ENCODE results near the gene RABGGTA. TPM values are rescaled to one million over a fixed set of nuclear protein-coding genes. Genes with fewer than 3 reads are reported as not detected.

The RABGGTA gene, protein sequence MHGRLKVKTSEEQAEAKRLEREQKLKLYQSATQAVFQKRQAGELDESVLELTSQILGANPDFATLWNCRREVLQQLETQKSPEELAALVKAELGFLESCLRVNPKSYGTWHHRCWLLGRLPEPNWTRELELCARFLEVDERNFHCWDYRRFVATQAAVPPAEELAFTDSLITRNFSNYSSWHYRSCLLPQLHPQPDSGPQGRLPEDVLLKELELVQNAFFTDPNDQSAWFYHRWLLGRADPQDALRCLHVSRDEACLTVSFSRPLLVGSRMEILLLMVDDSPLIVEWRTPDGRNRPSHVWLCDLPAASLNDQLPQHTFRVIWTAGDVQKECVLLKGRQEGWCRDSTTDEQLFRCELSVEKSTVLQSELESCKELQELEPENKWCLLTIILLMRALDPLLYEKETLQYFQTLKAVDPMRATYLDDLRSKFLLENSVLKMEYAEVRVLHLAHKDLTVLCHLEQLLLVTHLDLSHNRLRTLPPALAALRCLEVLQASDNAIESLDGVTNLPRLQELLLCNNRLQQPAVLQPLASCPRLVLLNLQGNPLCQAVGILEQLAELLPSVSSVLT
- total RNA-seq (78.6 TPM), polyA plus RNA-seq (10 to 100 TPM; 25.1 to 40.4 (median 30.3) TPM)

DNA sequence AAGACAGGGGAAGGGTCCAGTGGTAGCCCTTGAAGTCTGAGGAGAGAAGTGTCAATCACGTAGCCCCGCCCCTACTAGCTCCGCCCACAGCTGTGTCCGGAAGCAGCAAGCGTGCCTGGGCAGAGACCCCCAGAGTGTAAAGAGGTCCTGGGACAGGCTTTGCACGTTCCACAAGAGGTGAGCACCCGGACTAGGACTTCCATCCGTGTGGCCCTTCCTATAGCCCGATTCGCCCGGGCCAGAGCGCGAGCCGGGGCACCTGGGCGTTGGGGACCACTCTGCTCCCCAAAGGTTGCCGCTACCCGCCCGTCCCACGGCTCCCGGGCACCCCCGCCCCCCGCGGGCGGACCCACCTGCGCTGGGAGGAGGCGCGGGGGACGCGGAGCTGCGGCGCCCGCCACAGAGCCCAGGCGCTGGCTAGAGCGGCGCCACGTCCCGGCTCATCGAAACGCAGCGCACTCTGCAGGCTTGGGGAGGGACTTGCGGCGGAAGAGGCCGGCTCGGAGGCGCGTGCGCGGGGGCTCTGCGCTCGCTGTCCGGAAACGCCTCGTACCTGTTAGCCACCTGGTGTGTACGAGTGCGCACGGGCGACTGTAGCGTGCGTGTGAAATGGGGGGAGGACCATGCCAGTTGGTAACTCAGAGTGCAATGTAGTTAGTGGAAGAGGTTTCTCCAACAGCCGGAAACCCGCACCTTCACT is at the start of gene RABGGTA:
Gene RABGGTA, minus strand, starts transcription at position 464 of the 700 bp plus-strand sequence. CDS start 482 bp downstream, outside the sequence.
- Mint-ChIP-seq H3K36me3 (peaks cover 12% of the 10 kb centered on the region), H3K27ac (peak within 1 kb of the TSS; percentile 97 to 100 (median 99)), H3K27me3 (no peaks in the 10 kb centered on the region), H3K9me3 (no peaks in the 10 kb centered on the region), H3K4me3 (peak within 1 kb of the TSS; percentile 86 to 95 (median 92)), H3K4me1 (peaks cover 23 to 53% (median 33%) of the 10 kb centered on the region in 4 donors)
- ATAC-seq (ENCODE audit: low read depth in 2 of 2) (peak; percentile 92 to 94), DNase-seq (peak; percentile 88 to 98 (median 96))
- Histone ChIP-seq H3K36me3 (ENCODE audit: control insufficient read depth, insufficient read depth, low read length) (peaks cover 19% of the 10 kb centered on the region), H3K27ac (ENCODE audit: insufficient read depth, low read length, poor library complexity, severe bottlenecking) (peak within 1 kb of the TSS; percentile 98), H3K4me3 (ENCODE audit: low read depth, low read length) (peak within 1 kb of the TSS; percentile 79), H3K27me3 (ENCODE audit: control insufficient read depth, insufficient read depth, low read length) (no peaks in the 10 kb centered on the region), H3K4me1 (ENCODE audit: control insufficient read depth, insufficient read depth, low read length, poor library complexity, severe bottlenecking) (peaks cover 32% of the 10 kb centered on the region), H3K9me3 (ENCODE audit: control insufficient read depth in 2 of 2, low read length in 2 of 2) (no peaks in the 10 kb centered on the region)

DNA sequence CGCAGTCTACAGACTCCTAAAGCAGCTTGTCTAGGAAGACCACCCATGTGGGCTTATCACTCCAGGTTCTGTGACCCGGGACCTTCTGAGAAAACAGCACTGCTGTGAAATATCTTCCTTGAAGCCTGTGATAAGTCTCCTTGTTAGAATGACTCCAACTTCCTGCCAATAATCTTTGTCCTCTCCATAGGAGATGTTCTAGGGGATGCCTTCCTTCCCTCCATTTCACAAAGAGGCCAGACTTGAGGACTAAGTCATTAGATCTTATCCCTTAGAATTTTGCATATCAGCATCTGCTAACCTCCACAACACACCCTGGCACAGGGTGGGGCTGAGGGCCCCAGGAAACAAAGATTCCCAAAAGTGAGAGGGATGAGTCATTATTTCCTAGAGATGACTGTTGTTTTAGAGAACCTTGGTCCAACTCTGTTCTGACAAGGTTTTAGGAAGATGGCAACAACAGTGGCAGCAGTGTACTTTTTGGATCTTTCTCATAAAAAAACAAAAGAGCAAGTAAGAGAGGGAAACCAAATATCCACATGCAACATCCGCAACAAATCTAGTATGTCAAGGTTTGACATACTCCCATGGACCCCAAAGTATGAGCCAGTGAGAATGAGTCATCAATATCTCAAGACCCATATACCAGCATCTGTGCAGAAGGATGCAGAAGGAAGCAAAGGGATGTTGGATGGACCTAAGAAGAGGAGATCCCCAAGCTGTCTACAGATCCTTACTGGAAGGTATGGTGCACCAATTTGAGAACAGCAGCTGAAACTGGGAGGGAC is 45.9 kb upstream of the RABGGTA start:
- H3K4me3 ChIP-seq (ENCODE audit: low read depth, low read length) = no peak overlapping the region
- ATAC-seq (ENCODE audit: low read depth in 2 of 2) = no peak
- H3K27me3 ChIP-seq (ENCODE audit: control insufficient read depth, insufficient read depth, low read length) = no peaks in the 10 kb centered on the region
- peak overlapping the region in 2 of 3 donors; percentile 54 to 76 for H3K27ac Mint-ChIP-seq
- peaks cover 7% of the 10 kb centered on the region for H3K27me3 Mint-ChIP-seq
- H3K27ac ChIP-seq (ENCODE audit: insufficient read depth, low read length, poor library complexity, severe bottlenecking) = no peak overlapping the region
- peaks cover 25% of the 10 kb centered on the region for H3K4me1 ChIP-seq (ENCODE audit: control insufficient read depth, insufficient read depth, low read length, poor library complexity, severe bottlenecking)
- no peaks in the 10 kb centered on the region for H3K9me3 Mint-ChIP-seq
- no peak for DNase-seq
- peaks cover 11 to 34% (median 31%) of the 10 kb centered on the region in 4 donors for H3K4me1 Mint-ChIP-seq
- no peaks in the 10 kb centered on the region for H3K36me3 ChIP-seq (ENCODE audit: control insufficient read depth, insufficient read depth, low read length)
- no peaks in the 10 kb centered on the region for H3K36me3 Mint-ChIP-seq
- H3K9me3 ChIP-seq (ENCODE audit: control insufficient read depth in 2 of 2, low read length in 2 of 2) = no peaks in the 10 kb centered on the region
- H3K4me3 Mint-ChIP-seq = peak overlapping the region in 2 of 4 donors; percentile 29 to 41

DNA sequence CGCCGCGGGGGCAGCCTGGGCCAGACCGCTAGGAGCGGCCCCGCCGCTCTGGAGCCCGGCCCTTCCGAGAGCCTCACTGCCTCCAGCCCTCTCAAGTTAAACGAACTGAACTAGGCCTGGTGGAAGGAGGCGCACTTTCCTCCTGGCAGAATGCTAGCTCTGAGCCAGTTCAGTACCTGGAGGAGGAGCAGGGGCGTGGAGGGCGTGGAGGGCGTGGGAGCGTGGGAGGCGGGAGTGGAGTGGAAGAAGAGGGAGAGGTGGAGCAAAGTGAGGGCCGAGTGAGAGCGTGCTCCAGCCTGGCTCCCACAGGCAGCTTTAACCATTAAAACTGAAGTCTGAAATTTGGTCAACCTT is 45.2 kb upstream of the RABGGTA start:
- H3K4me1 ChIP-seq (ENCODE audit: control insufficient read depth, insufficient read depth, low read length, poor library complexity, severe bottlenecking) = peaks cover 33% of the 10 kb centered on the region
- Mint-ChIP-seq H3K9me3 (no peaks in the 10 kb centered on the region), H3K36me3 (no peaks in the 10 kb centered on the region), H3K4me1 (peaks cover 16 to 41% (median 38%) of the 10 kb centered on the region in 4 donors), H3K27me3 (peaks cover 7% of the 10 kb centered on the region), H3K27ac (no peak overlapping the region), H3K4me3 (peak overlapping the region in 1 of 4 donors; percentile 41)
- DNase-seq = no peak
- no peaks in the 10 kb centered on the region for H3K36me3 ChIP-seq (ENCODE audit: control insufficient read depth, insufficient read depth, low read length)
- H3K4me3 ChIP-seq (ENCODE audit: low read depth, low read length) = no peak overlapping the region
- H3K9me3 ChIP-seq (ENCODE audit: control insufficient read depth in 2 of 2, low read length in 2 of 2) = no peaks in the 10 kb centered on the region
- H3K27ac ChIP-seq (ENCODE audit: insufficient read depth, low read length, poor library complexity, severe bottlenecking) = no peak overlapping the region
- no peaks in the 10 kb centered on the region for H3K27me3 ChIP-seq (ENCODE audit: control insufficient read depth, insufficient read depth, low read length)
- no peak for ATAC-seq (ENCODE audit: low read depth in 2 of 2)

DNA sequence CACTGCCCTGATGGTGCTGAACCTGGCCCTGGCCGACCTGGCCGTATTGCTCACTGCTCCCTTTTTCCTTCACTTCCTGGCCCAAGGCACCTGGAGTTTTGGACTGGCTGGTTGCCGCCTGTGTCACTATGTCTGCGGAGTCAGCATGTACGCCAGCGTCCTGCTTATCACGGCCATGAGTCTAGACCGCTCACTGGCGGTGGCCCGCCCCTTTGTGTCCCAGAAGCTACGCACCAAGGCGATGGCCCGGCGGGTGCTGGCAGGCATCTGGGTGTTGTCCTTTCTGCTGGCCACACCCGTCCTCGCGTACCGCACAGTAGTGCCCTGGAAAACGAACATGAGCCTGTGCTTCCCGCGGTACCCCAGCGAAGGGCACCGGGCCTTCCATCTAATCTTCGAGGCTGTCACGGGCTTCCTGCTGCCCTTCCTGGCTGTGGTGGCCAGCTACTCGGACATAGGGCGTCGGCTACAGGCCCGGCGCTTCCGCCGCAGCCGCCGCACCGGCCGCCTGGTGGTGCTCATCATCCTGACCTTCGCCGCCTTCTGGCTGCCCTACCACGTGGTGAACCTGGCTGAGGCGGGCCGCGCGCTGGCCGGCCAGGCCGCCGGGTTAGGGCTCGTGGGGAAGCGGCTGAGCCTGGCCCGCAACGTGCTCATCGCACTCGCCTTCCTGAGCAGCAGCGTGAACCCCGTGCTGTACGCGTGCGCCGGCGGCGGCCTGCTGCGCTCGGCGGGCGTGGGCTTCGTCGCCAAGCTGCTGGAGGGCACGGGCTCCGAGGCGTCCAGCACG is 44.6 kb upstream of the RABGGTA start:
- Mint-ChIP-seq H3K27ac (peak overlapping the region; percentile 59 to 91 (median 90)), H3K4me3 (peak overlapping the region in 2 of 4 donors; percentile 82 to 86), H3K9me3 (no peaks in the 10 kb centered on the region), H3K4me1 (peaks cover 16 to 44% (median 39%) of the 10 kb centered on the region in 4 donors), H3K27me3 (peaks cover 7% of the 10 kb centered on the region), H3K36me3 (no peaks in the 10 kb centered on the region)
- Histone ChIP-seq H3K4me1 (ENCODE audit: control insufficient read depth, insufficient read depth, low read length, poor library complexity, severe bottlenecking) (peaks cover 38% of the 10 kb centered on the region), H3K4me3 (ENCODE audit: low read depth, low read length) (no peak overlapping the region), H3K27ac (ENCODE audit: insufficient read depth, low read length, poor library complexity, severe bottlenecking) (no peak overlapping the region), H3K27me3 (ENCODE audit: control insufficient read depth, insufficient read depth, low read length) (no peaks in the 10 kb centered on the region), H3K9me3 (ENCODE audit: control insufficient read depth in 2 of 2, low read length in 2 of 2) (no peaks in the 10 kb centered on the region), H3K36me3 (ENCODE audit: control insufficient read depth, insufficient read depth, low read length) (no peaks in the 10 kb centered on the region)
- no peak for ATAC-seq (ENCODE audit: low read depth in 2 of 2)
- DNase-seq = no peak

DNA sequence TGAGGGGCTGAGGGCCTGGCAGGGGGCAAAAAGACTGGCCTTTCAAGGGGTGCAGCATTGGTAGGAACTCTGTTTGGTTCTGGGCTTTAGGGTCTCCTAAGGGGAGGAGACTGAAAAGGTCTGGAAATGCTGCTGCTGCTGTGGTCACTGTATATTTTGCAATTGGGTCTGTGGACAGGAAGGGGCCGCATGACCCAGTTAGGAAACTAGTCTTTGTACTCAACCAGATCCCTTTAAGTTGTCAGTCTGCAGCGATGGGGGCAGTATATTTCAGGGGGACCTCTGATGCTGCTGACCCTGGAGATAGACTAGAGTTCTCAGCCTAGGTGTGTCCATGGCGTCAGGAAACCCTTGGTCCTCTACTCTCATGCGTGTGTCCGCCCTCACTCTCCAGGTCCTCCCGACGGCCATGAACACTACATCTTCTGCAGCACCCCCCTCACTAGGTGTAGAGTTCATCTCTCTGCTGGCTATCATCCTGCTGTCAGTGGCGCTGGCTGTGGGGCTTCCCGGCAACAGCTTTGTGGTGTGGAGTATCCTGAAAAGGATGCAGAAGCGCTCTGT is 43.9 kb upstream of the RABGGTA start:
- peaks cover 16 to 46% (median 39%) of the 10 kb centered on the region in 4 donors for H3K4me1 Mint-ChIP-seq
- Histone ChIP-seq H3K9me3 (ENCODE audit: control insufficient read depth in 2 of 2, low read length in 2 of 2) (no peaks in the 10 kb centered on the region), H3K27ac (ENCODE audit: insufficient read depth, low read length, poor library complexity, severe bottlenecking) (no peak overlapping the region), H3K27me3 (ENCODE audit: control insufficient read depth, insufficient read depth, low read length) (no peaks in the 10 kb centered on the region), H3K4me3 (ENCODE audit: low read depth, low read length) (no peak overlapping the region), H3K4me1 (ENCODE audit: control insufficient read depth, insufficient read depth, low read length, poor library complexity, severe bottlenecking) (peaks cover 44% of the 10 kb centered on the region), H3K36me3 (ENCODE audit: control insufficient read depth, insufficient read depth, low read length) (no peaks in the 10 kb centered on the region)
- peak overlapping the region in 2 of 3 donors; percentile 59 to 90 for H3K27ac Mint-ChIP-seq
- peak overlapping the region in 2 of 4 donors; percentile 82 to 86 for H3K4me3 Mint-ChIP-seq
- DNase-seq (no peak), ATAC-seq (ENCODE audit: low read depth in 2 of 2) (no peak)
- H3K27me3 Mint-ChIP-seq = peaks cover 7% of the 10 kb centered on the region
- H3K36me3 Mint-ChIP-seq = no peaks in the 10 kb centered on the region
- H3K9me3 Mint-ChIP-seq = no peaks in the 10 kb centered on the region

DNA sequence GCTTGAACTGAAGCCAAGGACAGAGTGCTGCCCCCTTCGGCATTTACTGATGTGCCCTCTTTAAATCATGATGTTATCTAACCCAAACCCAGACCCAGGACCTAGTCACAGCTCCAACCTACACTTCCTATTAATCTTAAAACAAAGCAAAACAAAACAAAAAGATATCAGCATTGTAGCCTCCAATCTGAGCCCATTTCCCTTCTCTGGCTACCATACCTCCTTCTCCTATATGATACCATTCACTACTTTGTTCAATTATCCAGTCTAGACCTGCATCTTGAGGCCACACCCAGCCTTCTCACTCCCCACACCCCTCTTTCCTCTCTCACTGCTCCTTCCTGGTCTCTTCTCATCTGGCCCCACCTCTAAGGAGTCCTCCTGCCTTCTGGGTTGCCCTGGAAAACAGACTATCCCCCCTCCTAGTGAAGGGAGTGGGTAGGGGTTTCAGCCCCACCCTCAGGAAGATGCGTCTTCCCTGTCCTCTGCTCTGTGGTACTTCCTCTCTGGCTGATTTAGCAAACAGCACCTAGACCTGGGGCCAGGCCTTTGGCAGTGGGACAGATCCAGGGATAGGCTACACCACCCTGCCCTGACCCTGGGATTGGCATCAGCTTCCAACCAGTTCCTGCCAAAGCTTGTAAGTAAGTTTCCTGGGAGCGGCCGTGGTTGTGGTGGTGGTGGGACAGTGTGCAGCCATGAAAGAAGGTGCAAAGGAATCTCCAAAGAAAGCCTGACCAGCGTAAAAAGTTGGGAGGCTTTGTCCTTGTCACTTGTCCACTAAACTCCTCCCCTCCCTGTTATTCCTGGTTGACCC is 43.2 kb upstream of the RABGGTA start:
- ATAC-seq (ENCODE audit: low read depth in 2 of 2) (no peak), DNase-seq (peak in 1 of 3 donors; percentile 16)
- Histone ChIP-seq H3K4me1 (ENCODE audit: control insufficient read depth, insufficient read depth, low read length, poor library complexity, severe bottlenecking) (peaks cover 51% of the 10 kb centered on the region), H3K9me3 (ENCODE audit: control insufficient read depth in 2 of 2, low read length in 2 of 2) (no peaks in the 10 kb centered on the region), H3K36me3 (ENCODE audit: control insufficient read depth, insufficient read depth, low read length) (no peaks in the 10 kb centered on the region), H3K4me3 (ENCODE audit: low read depth, low read length) (peak overlapping the region; percentile 21), H3K27ac (ENCODE audit: insufficient read depth, low read length, poor library complexity, severe bottlenecking) (no peak overlapping the region), H3K27me3 (ENCODE audit: control insufficient read depth, insufficient read depth, low read length) (no peaks in the 10 kb centered on the region)
- peak overlapping the region; percentile 81 to 90 (median 90) for H3K27ac Mint-ChIP-seq
- H3K36me3 Mint-ChIP-seq = no peaks in the 10 kb centered on the region
- peaks cover 16 to 54% (median 39%) of the 10 kb centered on the region in 4 donors for H3K4me1 Mint-ChIP-seq
- peak overlapping the region in 3 of 4 donors; percentile 72 to 86 (median 81) for H3K4me3 Mint-ChIP-seq
- H3K27me3 Mint-ChIP-seq = peaks cover 4% of the 10 kb centered on the region
- no peaks in the 10 kb centered on the region for H3K9me3 Mint-ChIP-seq
